A673 (cell line): ENCODE data around the gene PCSK6. TPM values are rescaled to one million over a fixed set of nuclear protein-coding genes. Genes with fewer than 3 reads are reported as not detected.

Experiments used
- BruUV-seq: library from RNA; stranded (reverse); fragments of 400-500 nt; replicated peaks from 2 replicates; lab custom pipeline; 2021; lab: Mats Ljungman, UMichigan
- CTCF ChIA-PET: fragments of 300-600 bp; sonication (Branson Sonifier 250); formaldehyde crosslinking; loops from one replicate; lab custom pipeline; 2022; ENCODE audit warnings: antibody characterized with exemption; lab: Charles Lee
- POLR2A ChIA-PET: fragments of 300-600 bp; sonication (Branson Sonifier 250); formaldehyde crosslinking; loops from one replicate; lab custom pipeline; 2022; ENCODE audit warnings: antibody characterized with exemption; ENCODE audit not compliant: low non-redundant PET; lab: Charles Lee
- DNase-seq: peaks from one replicate; pipeline ENCODE4 v3.0.0-alpha.2; 2015; ENCODE audit warnings: low spot score
- H3K27ac ChIP-seq: fragments of 200-600 bp; sonication (generic); 2 replicates; pipeline ENCODE4 v1.5.1; 2016; ENCODE audit warnings: mixed run types, low read depth, mild to moderate bottlenecking, mixed read lengths, antibody characterized with exemption, low read length; ENCODE audit not compliant: poor library complexity, severe bottlenecking
- H3K27me3 ChIP-seq: fragments of 200-600 bp; sonication (generic); replicated peaks from 2 replicates; pipeline ENCODE4 v1.6.1; 2017; ENCODE audit warnings: mixed run types, low read depth, mild to moderate bottlenecking, mixed read lengths, antibody characterized with exemption, low read length; ENCODE audit not compliant: insufficient read depth, poor library complexity
- H3K36me3 ChIP-seq: fragments of 200-600 bp; sonication (generic); 2 replicates; pipeline ENCODE4 v1.6.1; 2016; ENCODE audit warnings: mixed run types, mild to moderate bottlenecking, mixed read lengths, antibody characterized with exemption, low read length; ENCODE audit not compliant: insufficient read depth, poor library complexity, severe bottlenecking
- H3K4me1 ChIP-seq: fragments of 200-600 bp; sonication (generic); 2 replicates; pipeline ENCODE4 v1.6.1; 2017; ENCODE audit warnings: mixed run types, mild to moderate bottlenecking, mixed read lengths, antibody characterized with exemption, low read length; ENCODE audit not compliant: insufficient read depth, poor library complexity, severe bottlenecking
- H3K4me3 ChIP-seq: fragments of 200-600 bp; sonication (generic); 2 replicates; pipeline ENCODE4 v1.5.1; 2016; ENCODE audit warnings: low read depth, mixed run types, mild to moderate bottlenecking, mixed read lengths, low read length; ENCODE audit not compliant: poor library complexity, severe bottlenecking
- H3K9me3 ChIP-seq: fragments of 200-600 bp; sonication (generic); 2 replicates; pipeline ENCODE4 v1.6.1; 2016; ENCODE audit warnings: mixed run types, low read depth, mild to moderate bottlenecking, mixed read lengths, antibody characterized with exemption, low read length; ENCODE audit not compliant: poor library complexity, severe bottlenecking
- EZH2 ChIP-seq: fragments of 200-600 bp; sonication (generic); IDR thresholded peaks from 2 replicates; pipeline ENCODE4 v1.6.1; 2017; ENCODE audit warnings: borderline replicate concordance, low read depth, mild to moderate bottlenecking, mixed read lengths, antibody characterized with exemption, low read length; ENCODE audit not compliant: poor library complexity, severe bottlenecking
- intact Hi-C: fragments of 100-400 bp; cut with micrococcal nuclease; formaldehyde crosslinking; loops from one replicate; pipeline ENCODE4 v1.10.0; 2022; ENCODE audit not compliant: unreplicated experiment
- total RNA-seq: library from RNA; stranded (reverse); gene quantifications from 2 replicates; pipeline ENCODE4 v1.2.3, GENCODE V29; 2021
- TF ChIP-seq, protein P1 (sequence below): fragments of 300-800, 200-600 bp; sonication (generic); conservative IDR thresholded peaks from 2 replicates; pipeline ENCODE4 v1.5.1; 2017; ENCODE audit warnings: low read depth, mild to moderate bottlenecking, antibody characterized with exemption, low read length, moderate library complexity, mixed read lengths

Gene PCSK6
- total RNA-seq, 1 experiment from 2014 or later: 2.6 TPM

DNA sequence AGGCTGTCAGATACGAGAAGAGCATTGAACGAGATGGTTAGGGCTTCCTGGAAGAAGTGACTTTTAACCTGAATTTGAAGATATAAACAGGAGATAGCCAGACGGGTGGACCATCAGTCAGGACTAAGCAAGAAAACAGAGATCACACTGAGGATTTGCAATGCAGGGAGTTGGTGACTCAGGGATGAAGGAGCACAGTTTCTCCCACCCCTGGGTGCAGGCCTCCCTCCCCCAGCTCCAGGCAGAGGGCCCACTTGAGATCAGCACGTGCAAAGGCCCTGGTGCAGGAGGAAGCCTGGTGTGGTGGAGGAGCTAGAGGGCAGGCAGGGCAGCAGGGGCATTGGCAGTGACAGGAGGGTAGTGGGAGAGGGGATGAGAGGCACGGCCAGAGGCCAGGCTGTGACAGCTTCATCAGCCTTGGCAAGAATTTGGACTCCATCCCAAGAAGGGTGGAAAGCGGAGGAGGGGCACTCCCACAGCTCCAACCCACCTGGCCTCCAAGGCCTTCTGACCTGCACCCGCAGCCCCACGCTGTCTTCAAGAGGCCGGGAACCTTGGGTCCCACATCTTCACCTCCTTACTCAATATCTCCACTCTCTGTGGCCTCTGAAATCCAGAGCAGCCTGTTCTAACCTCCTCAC lies 8.7 kb upstream of the PCSK6 start:
- intact Hi-C loops: no loop called here
- no peaks in the 10 kb centered on the region for H3K36me3 ChIP-seq
- DNase-seq: no peak
- no peak overlapping the region for H3K4me3 ChIP-seq
- no TSS peak for BruUV-seq
- ChIA-PET POLR2A (no interaction called here), CTCF (no interaction called here)
- no peak overlapping the region for H3K27ac ChIP-seq
- H3K27me3 ChIP-seq: peaks cover 23% of the 10 kb centered on the region
- TF ChIP-seq, protein P1, sequence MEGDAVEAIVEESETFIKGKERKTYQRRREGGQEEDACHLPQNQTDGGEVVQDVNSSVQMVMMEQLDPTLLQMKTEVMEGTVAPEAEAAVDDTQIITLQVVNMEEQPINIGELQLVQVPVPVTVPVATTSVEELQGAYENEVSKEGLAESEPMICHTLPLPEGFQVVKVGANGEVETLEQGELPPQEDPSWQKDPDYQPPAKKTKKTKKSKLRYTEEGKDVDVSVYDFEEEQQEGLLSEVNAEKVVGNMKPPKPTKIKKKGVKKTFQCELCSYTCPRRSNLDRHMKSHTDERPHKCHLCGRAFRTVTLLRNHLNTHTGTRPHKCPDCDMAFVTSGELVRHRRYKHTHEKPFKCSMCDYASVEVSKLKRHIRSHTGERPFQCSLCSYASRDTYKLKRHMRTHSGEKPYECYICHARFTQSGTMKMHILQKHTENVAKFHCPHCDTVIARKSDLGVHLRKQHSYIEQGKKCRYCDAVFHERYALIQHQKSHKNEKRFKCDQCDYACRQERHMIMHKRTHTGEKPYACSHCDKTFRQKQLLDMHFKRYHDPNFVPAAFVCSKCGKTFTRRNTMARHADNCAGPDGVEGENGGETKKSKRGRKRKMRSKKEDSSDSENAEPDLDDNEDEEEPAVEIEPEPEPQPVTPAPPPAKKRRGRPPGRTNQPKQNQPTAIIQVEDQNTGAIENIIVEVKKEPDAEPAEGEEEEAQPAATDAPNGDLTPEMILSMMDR: no peak
- TF ChIP-seq EZH2: no peak
- H3K9me3 ChIP-seq: no peaks in the 10 kb centered on the region
- no peaks in the 10 kb centered on the region for H3K4me1 ChIP-seq

- no peak overlapping the region for H3K4me3 ChIP-seq
- no peaks in the 10 kb centered on the region for H3K9me3 ChIP-seq
- ChIA-PET CTCF (no interaction called here), POLR2A (no interaction called here)
- DNase-seq: no peak
- TF ChIP-seq EZH2: no peak
- TF ChIP-seq, protein P1: no peak
- peaks cover 23% of the 10 kb centered on the region for H3K27me3 ChIP-seq
- no peaks in the 10 kb centered on the region for H3K36me3 ChIP-seq
- intact Hi-C loops: no loop called here
- H3K4me1 ChIP-seq: no peaks in the 10 kb centered on the region
- no peak overlapping the region for H3K27ac ChIP-seq
- no TSS peak for BruUV-seq
These were observed 8.1 kb upstream of the PCSK6 start for GRCh38 chr15:101497484-101498034.

DNA sequence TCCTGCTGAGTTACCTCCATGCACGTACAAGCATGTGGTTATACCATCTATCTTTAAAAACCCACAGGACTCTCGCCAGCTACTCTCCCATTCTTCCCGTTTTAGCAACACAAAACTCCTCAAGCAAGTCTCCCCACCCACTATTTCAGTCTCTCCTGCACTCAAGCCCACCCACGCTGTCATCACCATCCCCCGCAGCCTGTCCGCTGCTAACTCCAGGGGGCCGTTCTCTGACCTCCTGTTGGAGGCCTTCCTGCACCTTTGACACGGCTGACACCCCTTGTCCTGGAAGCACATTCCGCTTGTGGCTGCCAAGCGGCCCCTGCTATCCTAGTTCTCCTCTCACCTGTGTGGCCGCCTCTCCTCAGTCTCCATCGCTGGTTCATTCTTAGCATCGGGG lies 7.5 kb upstream of the PCSK6 start:
- no peak overlapping the region for H3K4me3 ChIP-seq
- CTCF ChIA-PET: no interaction called here
- TF ChIP-seq, protein P1: no peak
- TF ChIP-seq EZH2: no peak
- BruUV-seq: no TSS peak
- POLR2A ChIA-PET: no interaction called here
- no peak for DNase-seq
- peaks cover 23% of the 10 kb centered on the region for H3K27me3 ChIP-seq
- H3K27ac ChIP-seq: no peak overlapping the region
- intact Hi-C loops: no loop called here
- H3K4me1 ChIP-seq: no peaks in the 10 kb centered on the region
- no peaks in the 10 kb centered on the region for H3K36me3 ChIP-seq
- no peaks in the 10 kb centered on the region for H3K9me3 ChIP-seq
